KMS-11 (cell line): ENCODE measurements around the gene GDF2.

Experiments used
- H2AFZ ChIP-seq: fragments of 200-600 bp; sonication (generic); 2 replicates; pipeline ENCODE4 v1.6.1; 2016; ENCODE audit warnings: antibody characterized with exemption, mixed run types, low read depth
- H3K27ac ChIP-seq: fragments of 200-600 bp; sonication (generic); 2 replicates; pipeline ENCODE4 v1.6.1; 2016; ENCODE audit warnings: mild to moderate bottlenecking, mixed run types
- H3K27me3 ChIP-seq: fragments of 200-600 bp; sonication (generic); 2 replicates; pipeline ENCODE4 v1.6.1; 2017; ENCODE audit warnings: mild to moderate bottlenecking, low read depth, mixed run types, moderate library complexity; ENCODE audit not compliant: insufficient read depth
- H3K36me3 ChIP-seq: fragments of 200-600 bp; sonication (generic); 2 replicates; pipeline ENCODE4 v1.6.1; 2017; ENCODE audit warnings: mild to moderate bottlenecking, mixed run types; ENCODE audit not compliant: insufficient read depth
- H3K4me1 ChIP-seq: fragments of 200-600 bp; sonication (generic); 2 replicates; pipeline ENCODE4 v1.6.1; 2016; ENCODE audit warnings: mild to moderate bottlenecking, low read depth, mixed run types; ENCODE audit not compliant: poor library complexity, severe bottlenecking
- H3K4me2 ChIP-seq: fragments of 200-600 bp; sonication (generic); 2 replicates; pipeline ENCODE4 v1.7.0; 2016; ENCODE audit warnings: mild to moderate bottlenecking, mixed run types
- H3K4me3 ChIP-seq: fragments of 200-600 bp; sonication (generic); IDR thresholded peaks from 2 replicates; pipeline ENCODE4 v1.6.1; 2017; ENCODE audit warnings: low read depth, low read length, mixed read lengths; ENCODE audit not compliant: insufficient read depth
- H3K79me2 ChIP-seq: fragments of 200-600 bp; sonication (generic); 2 replicates; pipeline ENCODE4 v1.6.1; 2016; ENCODE audit warnings: low read depth, mixed run types; ENCODE audit not compliant: insufficient read depth
- H3K9ac ChIP-seq: fragments of 200-600 bp; sonication (generic); 2 replicates; pipeline ENCODE4 v1.6.1; 2016; ENCODE audit warnings: mild to moderate bottlenecking, mixed run types
- H4K20me1 ChIP-seq: fragments of 200-600 bp; sonication (generic); 2 replicates; pipeline ENCODE4 v1.6.1; 2016; ENCODE audit warnings: mild to moderate bottlenecking, mixed run types; ENCODE audit not compliant: insufficient read depth
- TF ChIP-seq, protein P1 (sequence below): fragments of 200-600 bp; sonication (generic); conservative IDR thresholded peaks from 2 replicates; pipeline ENCODE4 v1.6.1; 2017; ENCODE audit warnings: low read depth, mild to moderate bottlenecking, antibody characterized with exemption, low read length, moderate library complexity, mixed read lengths

GDF2 gene

DNA sequence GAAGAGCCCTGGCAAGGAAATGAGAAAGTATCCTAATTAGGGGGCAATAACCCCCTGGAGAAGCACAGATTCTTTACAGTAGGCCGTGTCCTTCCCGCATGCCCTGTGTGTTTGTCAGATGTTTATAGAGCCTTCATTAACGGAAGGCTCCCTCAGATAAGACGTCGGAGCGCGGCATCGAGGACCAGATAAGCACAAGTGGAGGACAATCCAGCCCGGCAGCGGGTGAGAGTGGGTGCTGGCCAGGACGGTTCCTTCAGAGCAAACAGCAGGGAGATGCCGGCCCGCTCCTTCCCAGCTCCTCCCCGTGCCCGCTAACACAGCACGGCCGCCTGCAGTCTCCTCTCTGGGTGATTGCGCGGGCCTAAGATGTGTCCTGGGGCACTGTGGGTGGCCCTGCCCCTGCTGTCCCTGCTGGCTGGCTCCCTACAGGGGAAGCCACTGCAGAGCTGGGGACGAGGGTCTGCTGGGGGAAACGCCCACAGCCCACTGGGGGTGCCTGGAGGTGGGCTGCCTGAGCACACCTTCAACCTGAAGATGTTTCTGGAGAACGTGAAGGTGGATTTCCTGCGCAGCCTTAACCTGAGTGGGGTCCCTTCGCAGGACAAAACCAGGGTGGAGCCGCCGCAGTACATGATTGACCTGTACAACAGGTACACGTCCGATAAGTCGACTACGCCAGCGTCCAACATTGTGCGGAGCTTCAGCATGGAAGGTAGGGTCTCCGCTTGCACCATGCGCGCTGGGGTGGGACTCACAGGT is at the start of gene GDF2:
GDF2 (plus strand) TSS at position 155 of the 762 bp plus-strand sequence; CDS start at position 370, 215 bp downstream.
- H3K4me2 ChIP-seq, result no peak within 1 kb of the TSS

DNA sequence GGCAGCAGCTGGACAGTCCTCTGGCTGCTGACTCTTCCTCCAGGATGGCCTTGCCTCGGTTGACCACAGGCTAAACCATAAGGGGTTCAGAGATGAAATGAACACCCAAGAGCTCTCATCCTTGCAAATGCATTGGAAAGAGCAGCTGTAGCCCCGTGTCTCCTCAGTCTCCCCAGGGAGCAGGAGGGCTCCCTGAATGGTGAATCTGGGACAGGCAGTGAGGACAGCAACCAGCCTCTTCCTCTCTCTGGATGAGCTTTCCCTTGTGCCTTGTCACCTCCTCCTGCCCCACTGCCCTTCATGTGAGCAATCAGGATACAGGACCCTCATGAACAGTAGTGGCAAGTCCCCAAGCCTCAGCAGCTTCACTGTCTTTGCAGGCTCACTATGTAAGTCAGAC is 46.2 kb upstream of the GDF2 start:
- Histone ChIP-seq H3K9ac (no peak overlapping the region), H3K27me3 (no peaks in the 10 kb centered on the region), H3K27ac (no peak overlapping the region), H3K4me1 (no peaks in the 10 kb centered on the region), H2AFZ (no peak overlapping the region), H3K4me2 (no peak overlapping the region), H3K4me3 (no peak overlapping the region), H3K79me2 (no peaks in the 10 kb centered on the region), H3K36me3 (no peaks in the 10 kb centered on the region), H4K20me1 (no peaks in the 10 kb centered on the region)
- TF ChIP-seq, protein P1, sequence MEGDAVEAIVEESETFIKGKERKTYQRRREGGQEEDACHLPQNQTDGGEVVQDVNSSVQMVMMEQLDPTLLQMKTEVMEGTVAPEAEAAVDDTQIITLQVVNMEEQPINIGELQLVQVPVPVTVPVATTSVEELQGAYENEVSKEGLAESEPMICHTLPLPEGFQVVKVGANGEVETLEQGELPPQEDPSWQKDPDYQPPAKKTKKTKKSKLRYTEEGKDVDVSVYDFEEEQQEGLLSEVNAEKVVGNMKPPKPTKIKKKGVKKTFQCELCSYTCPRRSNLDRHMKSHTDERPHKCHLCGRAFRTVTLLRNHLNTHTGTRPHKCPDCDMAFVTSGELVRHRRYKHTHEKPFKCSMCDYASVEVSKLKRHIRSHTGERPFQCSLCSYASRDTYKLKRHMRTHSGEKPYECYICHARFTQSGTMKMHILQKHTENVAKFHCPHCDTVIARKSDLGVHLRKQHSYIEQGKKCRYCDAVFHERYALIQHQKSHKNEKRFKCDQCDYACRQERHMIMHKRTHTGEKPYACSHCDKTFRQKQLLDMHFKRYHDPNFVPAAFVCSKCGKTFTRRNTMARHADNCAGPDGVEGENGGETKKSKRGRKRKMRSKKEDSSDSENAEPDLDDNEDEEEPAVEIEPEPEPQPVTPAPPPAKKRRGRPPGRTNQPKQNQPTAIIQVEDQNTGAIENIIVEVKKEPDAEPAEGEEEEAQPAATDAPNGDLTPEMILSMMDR, result no peak

More for the DNA sequence above, at the start of gene GDF2:
- H3K27me3 ChIP-seq, result no peaks in the 10 kb centered on the region
- no peaks in the 10 kb centered on the region for H4K20me1 ChIP-seq
- H3K4me1 ChIP-seq, result no peaks in the 10 kb centered on the region
- H3K27ac ChIP-seq, result no peak within 1 kb of the TSS
- no peaks in the 10 kb centered on the region for H3K79me2 ChIP-seq
- no peak within 1 kb of the TSS for H2AFZ ChIP-seq
- H3K36me3 ChIP-seq, result no peaks in the 10 kb centered on the region
- TF ChIP-seq, protein P1, result no peak
- no peak within 1 kb of the TSS for H3K9ac ChIP-seq
- H3K4me3 ChIP-seq, result no peak within 1 kb of the TSS

DNA sequence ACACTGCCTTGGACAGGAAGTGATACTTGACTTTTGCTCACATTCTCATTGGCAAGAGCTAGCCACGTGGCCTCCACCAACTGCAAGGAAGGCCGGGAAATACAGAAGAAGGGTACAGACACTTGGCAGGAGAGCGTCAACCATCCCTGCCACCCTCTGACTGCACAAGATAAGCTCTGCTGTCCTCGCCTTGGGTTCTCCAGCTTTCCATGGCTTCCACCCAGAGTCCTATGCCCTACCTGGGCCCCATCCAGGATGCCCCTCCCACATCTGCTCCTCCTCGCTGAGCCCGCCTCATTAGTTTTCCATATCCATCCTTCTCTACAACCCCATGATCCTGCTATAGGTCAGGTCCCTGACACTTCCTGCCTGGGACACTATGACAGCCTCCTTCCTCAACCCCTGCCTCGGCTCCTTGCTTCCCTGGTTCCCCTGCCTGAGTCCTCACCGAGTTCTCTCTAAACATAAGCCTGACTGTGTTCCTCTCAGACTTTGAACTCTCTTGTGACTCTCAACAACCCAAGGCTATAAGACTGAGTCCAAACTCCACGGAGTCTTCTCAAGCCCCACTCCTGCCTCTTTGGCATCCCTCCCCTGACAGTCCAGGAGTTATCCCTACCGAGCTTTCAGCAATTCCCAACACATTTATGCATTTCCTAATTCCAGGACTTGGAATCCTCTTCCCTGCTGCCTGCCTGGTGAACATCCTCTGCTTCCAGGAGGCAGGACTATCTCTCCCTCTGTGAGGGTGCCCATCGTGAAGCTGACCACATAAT is 45.5 kb upstream of the GDF2 start:
- H3K36me3 ChIP-seq, result no peaks in the 10 kb centered on the region
- H4K20me1 ChIP-seq, result no peaks in the 10 kb centered on the region
- TF ChIP-seq, protein P1, result no peak
- H3K79me2 ChIP-seq, result no peaks in the 10 kb centered on the region
- no peaks in the 10 kb centered on the region for H3K27me3 ChIP-seq
- H3K4me2 ChIP-seq, result no peak overlapping the region
- H3K27ac ChIP-seq, result no peak overlapping the region
- no peak overlapping the region for H3K4me3 ChIP-seq
- no peak overlapping the region for H2AFZ ChIP-seq
- H3K4me1 ChIP-seq, result no peaks in the 10 kb centered on the region
- no peak overlapping the region for H3K9ac ChIP-seq

DNA sequence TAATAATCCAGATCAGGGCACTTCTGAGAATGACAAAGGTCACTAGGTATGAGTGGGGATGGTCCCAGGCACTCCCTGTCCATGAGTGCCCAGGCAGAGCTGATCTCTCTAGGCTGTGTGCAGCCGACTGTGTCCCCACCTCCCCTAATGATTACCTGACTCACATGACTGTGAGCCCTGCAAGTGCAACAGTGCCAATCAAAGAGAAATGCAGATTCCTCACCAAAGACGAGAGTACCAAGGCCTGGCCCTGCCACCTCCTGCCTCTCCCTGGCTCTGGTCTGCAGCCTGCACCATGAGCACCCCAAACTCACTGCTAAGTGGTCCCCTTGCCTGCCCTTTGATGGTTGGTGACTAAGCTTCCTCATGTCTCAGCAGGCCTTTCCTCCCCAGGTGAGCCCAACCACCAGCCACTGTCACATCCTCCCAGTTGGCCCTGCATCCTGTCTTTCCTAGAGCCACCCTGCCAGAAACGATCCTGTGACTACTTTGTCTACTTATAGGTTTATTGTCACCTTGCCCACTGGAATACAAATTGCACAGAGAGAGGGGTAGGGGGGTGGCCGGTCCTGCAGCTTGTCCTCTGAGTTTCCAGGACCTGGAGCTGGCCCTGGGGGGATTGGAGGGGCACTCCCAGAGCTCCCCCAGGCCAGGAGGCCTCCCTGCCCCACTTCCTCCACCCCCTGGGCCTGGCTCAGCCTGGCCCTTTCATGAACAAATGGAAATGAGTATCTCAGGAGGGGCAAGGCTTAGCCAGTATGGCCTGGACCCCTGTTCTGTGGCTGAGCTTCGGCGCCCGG is 44.7 kb upstream of the GDF2 start:
- no peaks in the 10 kb centered on the region for H3K27me3 ChIP-seq
- H3K79me2 ChIP-seq, result no peaks in the 10 kb centered on the region
- no peak overlapping the region for H3K4me3 ChIP-seq
- no peak overlapping the region for H2AFZ ChIP-seq
- TF ChIP-seq, protein P1, result no peak
- no peak overlapping the region for H3K27ac ChIP-seq
- no peaks in the 10 kb centered on the region for H3K4me1 ChIP-seq
- H3K36me3 ChIP-seq, result no peaks in the 10 kb centered on the region
- no peak overlapping the region for H3K9ac ChIP-seq
- H4K20me1 ChIP-seq, result no peaks in the 10 kb centered on the region
- no peak overlapping the region for H3K4me2 ChIP-seq
